Amniotic stem cell (primary cell): Measurements from ENCODE around the gene NRDC.

ENCODE experiments used
- DNase-seq: peaks from one replicate; lab custom pipeline; 2025; lab: John Stamatoyannopoulos, UW

NRDC gene

DNA sequence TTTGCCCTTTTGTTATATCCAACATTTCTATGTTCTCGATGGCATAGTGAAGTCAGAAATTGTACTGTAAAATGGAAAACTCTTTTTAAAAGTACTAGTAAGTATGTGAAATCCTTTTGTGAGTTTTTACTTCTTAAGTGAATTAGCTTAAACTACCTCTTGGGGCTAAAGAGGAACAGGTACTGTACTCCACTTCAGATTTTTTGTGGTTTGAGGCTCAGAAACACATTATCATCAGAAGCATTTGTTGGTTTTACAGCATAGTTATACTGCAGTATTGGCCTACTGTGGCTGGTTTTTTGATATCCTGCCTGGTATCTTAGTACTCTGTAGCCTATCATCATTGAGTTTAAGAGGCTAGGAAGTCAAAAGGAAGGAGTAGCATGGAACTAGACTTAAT is 117.2 kb downstream of the NRDC start:
- DNase-seq = no peak

DNA sequence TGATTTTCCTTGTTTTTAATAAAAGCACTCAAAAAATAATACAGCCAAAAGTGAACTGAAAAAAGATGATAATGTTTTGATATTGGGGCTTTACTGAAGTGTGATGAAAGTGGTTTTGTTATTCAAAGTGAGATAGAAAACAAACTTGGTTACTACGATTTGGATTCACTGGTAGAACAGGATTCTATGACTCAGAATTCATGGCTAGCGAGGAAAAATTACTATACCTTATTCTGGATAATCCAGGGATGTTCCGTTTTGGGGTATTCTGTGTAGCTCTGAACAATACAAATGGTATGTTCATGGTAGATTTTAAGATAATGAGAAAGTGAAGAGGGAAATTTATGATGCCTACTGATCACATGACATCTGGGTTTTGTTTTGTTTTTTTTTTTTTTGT is 117.7 kb downstream of the NRDC start:
- no peak for DNase-seq

DNA sequence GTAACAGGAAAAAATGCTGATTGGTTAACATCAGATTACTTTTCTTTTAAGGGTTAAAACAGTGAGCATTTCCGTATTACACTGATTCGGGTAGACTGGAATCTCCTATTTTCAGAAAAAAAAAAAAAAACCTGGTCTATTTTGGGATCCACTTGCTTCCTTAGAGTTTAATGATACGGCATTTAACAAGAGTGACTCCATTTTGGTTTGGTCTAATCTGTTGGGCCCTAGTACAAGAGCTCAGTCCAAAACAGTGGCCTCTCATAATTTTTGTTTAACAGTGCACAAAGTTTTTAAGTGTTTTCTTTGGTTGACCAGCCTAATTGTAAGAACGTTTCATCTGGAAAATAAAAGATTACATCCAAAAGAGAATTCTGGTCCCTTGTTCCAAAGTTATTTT is 120.2 kb downstream of the NRDC start:
- DNase-seq = no peak

DNA sequence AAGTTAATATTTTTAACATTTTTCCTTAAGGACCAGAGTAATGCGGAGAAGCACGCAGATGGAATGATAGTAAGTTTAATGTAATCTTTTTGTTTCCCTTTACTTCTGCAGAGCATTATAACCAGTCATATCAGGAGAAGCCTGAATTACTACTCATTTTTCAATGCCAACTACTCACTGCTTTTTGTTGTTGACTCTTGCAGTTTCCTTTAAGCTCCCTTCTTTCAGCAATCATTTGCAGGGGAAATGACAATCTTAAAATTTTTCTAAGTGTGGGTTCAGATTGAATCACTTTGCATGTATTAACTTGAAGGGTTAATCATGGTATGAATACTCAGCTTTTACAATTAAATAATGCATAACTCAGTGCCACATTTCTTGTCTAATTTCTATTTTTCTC is 122.2 kb downstream of the NRDC start:
- DNase-seq = no peak

DNA sequence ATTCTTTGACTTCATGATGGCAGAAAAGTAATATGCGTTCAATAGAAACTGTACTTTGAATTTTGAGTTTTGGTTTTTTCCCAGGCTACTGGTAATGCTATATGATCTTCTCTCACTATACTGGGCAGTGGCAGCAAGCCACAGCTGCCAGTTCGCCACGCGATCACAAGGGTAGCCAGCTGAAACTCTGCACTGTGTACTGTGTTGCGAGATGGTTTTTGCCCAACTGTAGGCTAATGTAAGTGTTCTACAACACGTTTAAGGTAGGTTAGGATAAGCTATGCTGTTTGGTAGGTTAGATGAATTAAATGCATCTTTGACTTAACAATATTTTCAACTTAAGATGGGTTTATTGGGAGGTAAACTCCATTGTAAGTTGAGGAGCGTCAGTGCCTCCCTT is 123.1 kb downstream of the NRDC start:
- DNase-seq = no peak

DNA sequence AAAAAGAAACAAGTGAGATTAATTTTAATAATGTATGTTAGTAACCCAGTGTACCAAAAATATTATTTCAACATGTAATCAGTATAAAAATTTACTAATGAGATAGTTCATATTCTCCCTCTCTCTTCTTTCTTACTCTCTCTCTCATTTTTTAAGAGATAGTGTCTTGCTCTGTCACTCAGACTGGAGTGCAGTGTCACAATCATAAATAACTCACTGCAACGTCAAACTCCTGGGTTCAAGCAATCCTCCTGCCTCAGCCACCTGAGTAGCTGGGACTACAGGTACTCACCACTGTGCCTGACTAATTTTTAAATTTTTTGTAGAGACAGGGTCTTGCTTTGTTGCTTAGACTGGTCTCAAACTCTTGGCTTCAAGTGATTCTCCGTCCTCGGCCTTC is 123.9 kb downstream of the NRDC start:
- no peak for DNase-seq

DNA sequence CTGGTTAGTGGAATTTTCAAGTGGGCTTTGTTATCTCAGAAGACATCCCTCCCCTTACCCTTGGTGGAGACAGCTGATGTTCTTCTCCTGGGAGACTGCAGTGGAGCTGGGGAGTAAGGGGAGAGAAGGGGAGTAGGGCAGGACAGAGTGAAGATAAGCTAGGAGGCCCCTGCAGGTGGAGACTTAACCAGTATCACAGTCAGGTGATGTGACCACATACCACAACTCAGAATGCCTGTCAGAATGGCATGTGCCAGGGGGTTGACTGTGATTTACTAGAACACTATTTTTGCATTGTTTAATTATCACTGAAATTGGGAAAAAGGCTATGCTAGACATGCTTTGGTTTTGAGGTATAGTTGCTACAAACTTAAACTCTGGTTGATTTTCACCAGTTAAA is 124.6 kb downstream of the NRDC start:
- DNase-seq = no peak

DNA sequence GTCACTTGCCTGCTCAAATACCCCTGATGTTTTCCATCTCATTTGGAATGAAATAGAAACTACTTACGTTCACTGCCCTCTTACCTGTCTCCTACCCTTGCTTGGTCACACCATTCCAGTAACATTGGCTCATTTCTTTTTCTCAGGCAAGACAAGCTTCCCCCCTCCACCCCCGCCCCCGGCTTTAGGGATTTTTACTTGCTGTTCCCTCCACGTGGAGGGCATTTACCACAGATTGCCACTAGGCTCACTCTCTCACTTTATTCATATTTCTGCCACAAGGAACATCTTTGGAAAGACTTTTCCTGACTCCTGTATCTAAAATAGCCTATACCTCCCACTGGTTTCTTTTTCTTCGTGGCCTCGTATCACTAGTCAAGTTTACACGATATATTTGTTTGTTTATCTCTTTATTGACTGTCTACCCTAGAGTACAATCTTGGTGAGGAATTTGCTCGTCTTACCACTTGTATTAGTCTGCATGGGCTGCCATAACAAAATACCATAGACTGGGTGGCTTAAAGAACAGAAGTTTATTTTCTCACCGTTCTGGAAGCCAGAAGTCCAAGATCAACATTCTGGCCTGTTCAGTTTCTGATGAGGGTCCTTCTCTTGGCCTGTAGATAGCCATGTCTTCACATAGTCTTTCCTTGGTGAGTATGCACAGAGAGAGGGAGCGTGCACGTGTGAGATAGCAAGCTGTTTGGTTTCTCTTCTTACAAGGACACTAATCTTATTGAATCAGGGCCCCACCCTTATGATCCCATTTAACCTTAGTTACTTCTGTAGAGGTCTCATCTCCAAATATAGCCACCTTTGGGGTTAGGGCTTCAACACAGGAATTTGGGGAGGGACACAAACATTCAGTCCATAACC is 126.2 kb downstream of the NRDC start:
- DNase-seq = no peak

DNA sequence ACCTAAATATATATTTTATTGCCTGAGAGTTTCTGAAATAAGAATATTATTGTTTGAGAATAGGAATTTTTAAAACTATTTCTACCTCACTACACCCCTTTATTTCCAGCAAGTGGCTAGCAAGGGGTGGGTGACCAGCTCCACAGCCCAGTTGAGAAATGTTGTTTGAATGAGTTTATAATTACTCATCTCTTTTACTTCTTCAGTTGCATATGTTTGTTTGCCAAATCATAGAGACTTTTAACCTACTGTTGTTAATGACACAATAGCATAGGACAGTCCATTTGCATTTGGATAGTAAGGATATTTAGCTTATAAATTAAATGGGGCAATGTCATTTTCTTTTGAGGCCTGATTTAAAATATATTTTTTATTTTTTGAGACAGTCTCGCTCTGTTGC is 127.8 kb downstream of the NRDC start:
- DNase-seq = no peak

DNA sequence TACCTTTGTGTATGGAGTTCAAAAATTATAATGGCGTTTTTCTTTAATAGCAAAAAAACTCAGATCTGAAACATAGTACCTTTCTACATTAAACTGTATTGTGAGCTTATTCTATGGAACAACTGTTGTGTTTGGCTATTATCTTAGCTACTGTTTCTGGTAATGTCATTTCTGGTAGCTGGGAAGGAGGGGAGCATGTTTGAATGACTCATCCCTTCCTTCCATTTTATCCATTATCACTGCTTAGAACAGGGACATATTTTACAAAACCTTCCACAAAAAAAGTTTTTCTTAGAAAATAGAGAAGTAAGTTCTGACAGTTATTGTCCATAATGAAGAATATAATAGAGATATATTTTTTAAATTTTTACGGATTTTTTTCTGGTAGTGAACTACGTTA is 128.3 kb downstream of the NRDC start:
- DNase-seq = no peak

DNA sequence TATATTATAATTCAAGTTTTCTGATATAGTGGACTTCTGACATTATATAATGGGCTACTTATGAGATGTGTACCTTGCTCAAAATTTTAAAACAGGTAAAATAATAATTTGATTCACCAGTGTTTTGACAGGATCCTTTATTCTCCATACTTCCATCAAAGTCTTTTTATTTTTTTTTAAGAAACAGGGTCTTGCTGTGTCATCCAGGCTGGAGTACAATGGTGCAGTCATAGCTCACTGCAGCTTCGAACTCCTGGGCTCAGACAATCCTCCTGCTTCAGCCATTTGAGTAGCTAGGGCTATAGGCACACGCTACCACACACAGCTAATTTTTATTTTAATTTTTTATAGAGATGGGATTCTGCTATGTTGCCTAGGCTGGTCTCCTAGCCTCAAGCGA is 129.4 kb downstream of the NRDC start:
- DNase-seq = no peak

DNA sequence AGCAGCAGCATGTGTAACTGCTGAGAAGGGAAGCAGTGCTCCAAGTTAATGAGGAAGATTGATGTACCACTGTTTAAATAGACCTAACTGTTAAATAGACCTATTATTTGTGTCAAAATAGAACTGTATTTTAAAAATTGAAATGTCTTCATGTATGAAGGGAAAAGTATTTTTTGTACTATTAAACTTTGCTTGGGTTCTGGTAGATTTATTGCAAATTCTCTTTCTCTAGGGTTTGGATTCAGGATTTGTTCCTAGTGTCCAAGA is 133.3 kb downstream of the NRDC start:
- no peak for DNase-seq

DNA sequence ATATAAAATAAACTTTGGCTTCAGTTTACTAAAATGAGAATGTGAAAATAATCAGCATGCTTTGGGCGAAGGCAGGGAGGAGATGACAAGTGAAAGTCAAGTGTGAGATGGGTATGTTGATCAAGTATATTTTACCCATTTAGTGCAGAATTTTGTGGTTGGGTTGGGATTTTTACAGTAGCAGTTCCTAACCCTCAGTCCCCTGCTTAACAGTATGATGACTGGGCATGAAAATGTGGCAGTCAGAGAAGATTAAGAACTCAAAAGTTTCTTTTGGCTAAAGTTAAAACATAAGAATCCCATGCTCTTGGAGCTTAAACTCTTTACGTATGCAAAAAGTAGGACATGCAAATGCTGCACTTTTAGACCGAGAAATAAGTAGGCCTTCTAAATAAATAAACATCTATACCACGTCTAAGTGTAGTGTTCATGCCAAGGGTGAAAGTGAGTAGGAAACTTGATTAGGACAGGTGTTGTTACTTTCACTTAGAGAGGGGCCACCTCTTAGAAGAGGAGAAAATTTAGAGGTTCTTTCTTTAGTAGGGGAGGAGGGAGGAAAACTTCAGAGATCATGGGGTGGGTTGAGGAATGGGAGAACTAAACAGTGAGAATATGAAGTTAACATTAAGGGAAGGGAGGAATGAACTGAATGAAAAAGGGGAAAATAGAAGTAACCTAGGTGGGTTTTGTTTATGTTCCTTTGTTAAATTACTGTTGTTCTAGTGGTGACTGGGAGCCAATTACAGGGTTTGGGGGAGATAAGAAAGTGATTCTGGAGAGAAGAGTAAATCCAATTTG is 133.8 kb downstream of the NRDC start:
- DNase-seq = no peak

DNA sequence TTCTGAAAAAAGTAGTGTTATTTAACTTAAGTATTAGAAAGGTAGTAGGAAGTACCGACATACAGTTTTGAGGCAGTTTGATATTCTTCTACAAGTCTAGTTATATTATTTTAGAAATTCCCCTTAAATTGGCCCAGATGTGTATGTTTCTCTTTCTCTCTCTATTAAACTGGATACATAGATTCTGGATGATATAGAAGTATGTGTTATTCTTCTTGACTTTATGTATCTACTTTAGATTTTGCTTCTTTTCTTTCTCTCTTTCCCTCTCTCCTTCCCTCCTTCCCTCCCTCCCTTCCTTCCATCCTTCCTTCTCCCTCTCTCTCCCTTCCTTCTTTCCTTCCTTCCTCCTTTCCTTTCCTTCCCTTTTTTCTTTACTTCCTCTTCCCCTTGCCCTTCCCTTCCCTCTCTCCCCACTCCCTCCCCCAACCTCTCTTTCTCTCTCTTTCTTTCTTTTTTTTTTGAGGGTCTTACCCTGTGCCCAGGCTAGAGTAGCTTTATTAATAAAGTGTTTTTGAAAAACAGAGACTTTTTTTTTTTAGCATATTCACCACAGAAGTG is 137.3 kb downstream of the NRDC start:
- no peak for DNase-seq

DNA sequence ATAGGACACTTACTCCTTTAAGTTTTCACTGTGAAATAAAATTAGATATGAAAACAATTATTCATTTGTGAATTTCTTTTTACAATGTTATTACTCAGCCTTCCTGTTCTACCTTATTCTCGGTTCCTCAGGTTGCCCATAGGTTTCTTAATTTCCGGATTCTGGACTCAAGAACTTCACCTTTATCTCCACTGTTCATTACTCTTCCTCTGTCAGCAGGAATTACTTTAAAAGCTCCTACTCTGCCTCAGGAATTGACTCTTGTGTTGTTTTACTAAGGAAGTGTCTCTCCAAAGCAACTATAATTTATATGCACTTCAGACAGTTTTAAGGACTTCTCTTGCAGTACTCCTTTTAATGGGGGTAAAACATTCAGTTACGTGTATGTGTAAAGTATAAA is 137.9 kb downstream of the NRDC start:
- DNase-seq = no peak
